ENCODE results near the gene ULK4. TPM values are rescaled to one million over a fixed set of nuclear protein-coding genes. Genes with fewer than 3 reads are reported as not detected.
A peak's percentile ranks its signal among the peaks of the same experiment; 100 is the strongest.

Gene ULK4
- total RNA-seq, 4 donors from 2014 or later = 8.4 to 43.8 (median 20.8) TPM

GRCh38 chr3:41933154-41933676, 28.7 kb downstream of the ULK4 start:
- Histone ChIP-seq H3K4me3 (no peak overlapping the region), H3K27ac (peak overlapping the region in 1 of 4 donors; percentile 33), H3K9me3 (no peaks in the 10 kb centered on the region), H3K4me1 (peaks cover 0 to 7% (median 0%) of the 10 kb centered on the region in 4 donors), H3K36me3 (no peaks in the 10 kb centered on the region), H3K27me3 (no peaks in the 10 kb centered on the region)
- DNase-seq = no peak
- TF ChIP-seq POLR2A (IDR thresholded peaks at IDR 0.05) (no peak), CTCF (IDR thresholded peaks at IDR 0.05) (no peak)

GRCh38 chr3:41932464-41932863, 29.4 kb downstream of the ULK4 start:
- Histone ChIP-seq H3K4me1 (peaks cover 0 to 7% (median 0%) of the 10 kb centered on the region in 4 donors), H3K4me3 (no peak overlapping the region), H3K27me3 (no peaks in the 10 kb centered on the region), H3K36me3 (no peaks in the 10 kb centered on the region), H3K27ac (no peak overlapping the region), H3K9me3 (no peaks in the 10 kb centered on the region)
- no peak for DNase-seq
- no peak for TF ChIP-seq POLR2A (IDR thresholded peaks at IDR 0.05)

GRCh38 chr3:41920406-41920965, 41.4 kb downstream of the ULK4 start:
- H3K4me1 ChIP-seq = no peaks in the 10 kb centered on the region
- H3K9me3 ChIP-seq = no peaks in the 10 kb centered on the region
- no peak for DNase-seq
- no peak overlapping the region for H3K4me3 ChIP-seq
- TF ChIP-seq POLR2A (IDR thresholded peaks at IDR 0.05) (no peak), CTCF (IDR thresholded peaks at IDR 0.05) (no peak)
- no peaks in the 10 kb centered on the region for H3K36me3 ChIP-seq
- H3K27me3 ChIP-seq = no peaks in the 10 kb centered on the region
- H3K27ac ChIP-seq = no peak overlapping the region

- H3K4me3 ChIP-seq = no peak overlapping the region
- no peak for DNase-seq
- TF ChIP-seq POLR2A (IDR thresholded peaks at IDR 0.05) = no peak
- TF ChIP-seq CTCF (IDR thresholded peaks at IDR 0.05) = no peak
- H3K27me3 ChIP-seq = no peaks in the 10 kb centered on the region
- no peaks in the 10 kb centered on the region for H3K36me3 ChIP-seq
- no peak overlapping the region for H3K27ac ChIP-seq
- no peaks in the 10 kb centered on the region for H3K4me1 ChIP-seq
- no peaks in the 10 kb centered on the region for H3K9me3 ChIP-seq
Observed at GRCh38 chr3:41915353-41915752, 46.5 kb downstream of the ULK4 start.

GRCh38 chr3:41912280-41912679, 49.6 kb downstream of the ULK4 start:
- no peak for DNase-seq
- no peaks in the 10 kb centered on the region for H3K9me3 ChIP-seq
- no peaks in the 10 kb centered on the region for H3K27me3 ChIP-seq
- TF ChIP-seq CTCF (IDR thresholded peaks at IDR 0.05) (no peak), POLR2A (IDR thresholded peaks at IDR 0.05) (no peak)
- no peaks in the 10 kb centered on the region for H3K36me3 ChIP-seq
- H3K4me1 ChIP-seq = no peaks in the 10 kb centered on the region
- no peak overlapping the region for H3K4me3 ChIP-seq
- H3K27ac ChIP-seq = no peak overlapping the region

GRCh38 chr3:41907330-41908073, 54.4 kb downstream of the ULK4 start:
- TF ChIP-seq CTCF (IDR thresholded peaks at IDR 0.05) (no peak), POLR2A (IDR thresholded peaks at IDR 0.05) (no peak)
- DNase-seq = no peak
- no peak overlapping the region for H3K27ac ChIP-seq
- no peaks in the 10 kb centered on the region for H3K9me3 ChIP-seq
- no peaks in the 10 kb centered on the region for H3K36me3 ChIP-seq
- no peaks in the 10 kb centered on the region for H3K4me1 ChIP-seq
- H3K4me3 ChIP-seq = no peak overlapping the region
- no peaks in the 10 kb centered on the region for H3K27me3 ChIP-seq
